Upper lobe of left lung (tissue), 6 donors: ENCODE measurements around the gene RPS6KL1. TPM values are rescaled to one million over a fixed set of nuclear protein-coding genes. Genes with fewer than 3 reads are reported as not detected.

Experiments
- ATAC-seq, 2 donors: fragments of 200-7000 bp; cut with Tn5 transposase; one replicate each; pipeline ENCODE4 v1.9.1; 2022; ENCODE audit warnings: mild to moderate bottlenecking in 2 of 2, moderate library complexity in 2 of 2; ENCODE audit not compliant: low FRiP score in 2 of 2
- DNase-seq, 2 donors: peaks; one replicate each; pipeline ENCODE4 v3.0.0-alpha.2; 2019 to 2020
- H3K27ac ChIP-seq, 4 donors: fragments of 200-600 bp; sonication (generic); one replicate each; pipeline ENCODE4 v1.5.1; 2016 to 2019
- H3K27me3 ChIP-seq, 4 donors: fragments of 200-600 bp; sonication (generic); one replicate each; pipeline ENCODE4 v1.5.1; 2017 to 2019
- H3K36me3 ChIP-seq, 4 donors: fragments of 200-600 bp; sonication (generic); one replicate each; pipeline ENCODE4 v1.5.1; 2016 to 2019
- H3K4me1 ChIP-seq, 4 donors: fragments of 200-600 bp; sonication (generic); one replicate each; pipeline ENCODE4 v1.5.1; 2018 to 2019
- H3K4me3 ChIP-seq, 4 donors: fragments of 200-600 bp; sonication (generic); one replicate each; pipeline ENCODE4 v1.5.1; 2017 to 2019; ENCODE audit warnings: mild to moderate bottlenecking in 2 of 4, moderate library complexity in 1 of 4
- H3K9me3 ChIP-seq, 4 donors: fragments of 200-600 bp; sonication (generic); one replicate each; pipeline ENCODE4 v1.5.1; 2018 to 2019
- EP300 ChIP-seq, 4 donors: sonication (generic); formaldehyde crosslinking; IDR thresholded peaks; one replicate each; pipeline ENCODE4 v1.5.1; 2017; ENCODE audit warnings: antibody characterized with exemption in 4 of 4, control low read depth in 2 of 4
- POLR2A ChIP-seq, 4 donors: fragments of 450-650 bp; IDR thresholded peaks; one replicate each; pipeline ENCODE4 v1.5.1; 2016 to 2017; ENCODE audit warnings: antibody characterized with exemption in 4 of 4, mild to moderate bottlenecking in 2 of 4
- POLR2AphosphoS5 ChIP-seq, 2 donors: sonication (generic); formaldehyde crosslinking; IDR thresholded peaks; one replicate each; pipeline ENCODE4 v1.5.1; 2017; ENCODE audit warnings: antibody characterized with exemption in 2 of 2
- WGBS, 2 donors: methylation state at CpG; one replicate each; pipeline ENCODE4 v1.1.5; 2017 to 2018; 5-methylcytosine and 5-hydroxymethylcytosine counted together
- total RNA-seq, 6 donors: library from RNA; depleted of rRNA in 4 of 6; stranded (reverse); fragments of >200 nt in 4 of 6; gene quantifications; one replicate each; pipeline versions ENCODE4 v1.1.0 to v1.2.1, GENCODE V29; 2016 to 2021
- TF ChIP-seq, protein P1 (sequence below), 6 experiments: fragments of 450-650 bp in 4 of 6; fragments of 200-600 bp in 2 of 6; sonication (generic) in 2 of 6; IDR thresholded peaks; one replicate each; pipeline ENCODE4 v1.5.1; 2016 to 2019; ENCODE audit warnings: antibody characterized with exemption in 6 of 6
- donor health status: DM: no; HTN: no; CAD: no; lungs with moderate emphysema.
- donor health status: DM: no; HTN: yes; CAD: no; lungs with severe emphysema.

The RPS6KL1 gene
- total RNA-seq, 6 donors from 2014 or later = 3.4 to 29.3 (median 7.3) TPM

DNA sequence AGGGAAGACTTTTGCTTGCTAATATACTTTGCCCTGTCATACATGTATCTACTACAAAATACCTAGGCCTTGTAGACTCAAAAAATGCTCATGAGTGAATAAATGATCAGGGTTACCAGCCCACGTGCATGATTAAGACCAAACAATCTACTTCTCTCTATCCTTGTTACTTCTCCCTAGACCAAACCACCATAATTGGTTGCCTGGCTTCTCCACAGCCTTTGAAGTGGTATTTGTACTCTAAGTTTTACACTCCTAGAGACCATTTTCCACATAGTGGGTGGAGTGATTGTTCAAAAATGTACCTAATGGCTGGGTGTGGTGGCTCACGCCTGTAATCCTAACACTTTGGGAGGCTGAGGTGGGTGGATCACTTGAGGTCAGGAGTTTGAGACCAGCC, 14.1 kb upstream of the RPS6KL1 start:
- Histone ChIP-seq H3K4me3 (no peak overlapping the region), H3K9me3 (no peaks in the 10 kb centered on the region), H3K27ac (no peak overlapping the region), H3K36me3 (no peaks in the 10 kb centered on the region), H3K27me3 (no peaks in the 10 kb centered on the region), H3K4me1 (peaks cover 29 to 60% (median 41%) of the 10 kb centered on the region in 4 donors)
- 66 to 68% methylated on average over 2 of the region's 2 CpGs for WGBS, 2 donors
- DNase-seq (no peak), ATAC-seq (no peak)
- TF ChIP-seq, protein P1, sequence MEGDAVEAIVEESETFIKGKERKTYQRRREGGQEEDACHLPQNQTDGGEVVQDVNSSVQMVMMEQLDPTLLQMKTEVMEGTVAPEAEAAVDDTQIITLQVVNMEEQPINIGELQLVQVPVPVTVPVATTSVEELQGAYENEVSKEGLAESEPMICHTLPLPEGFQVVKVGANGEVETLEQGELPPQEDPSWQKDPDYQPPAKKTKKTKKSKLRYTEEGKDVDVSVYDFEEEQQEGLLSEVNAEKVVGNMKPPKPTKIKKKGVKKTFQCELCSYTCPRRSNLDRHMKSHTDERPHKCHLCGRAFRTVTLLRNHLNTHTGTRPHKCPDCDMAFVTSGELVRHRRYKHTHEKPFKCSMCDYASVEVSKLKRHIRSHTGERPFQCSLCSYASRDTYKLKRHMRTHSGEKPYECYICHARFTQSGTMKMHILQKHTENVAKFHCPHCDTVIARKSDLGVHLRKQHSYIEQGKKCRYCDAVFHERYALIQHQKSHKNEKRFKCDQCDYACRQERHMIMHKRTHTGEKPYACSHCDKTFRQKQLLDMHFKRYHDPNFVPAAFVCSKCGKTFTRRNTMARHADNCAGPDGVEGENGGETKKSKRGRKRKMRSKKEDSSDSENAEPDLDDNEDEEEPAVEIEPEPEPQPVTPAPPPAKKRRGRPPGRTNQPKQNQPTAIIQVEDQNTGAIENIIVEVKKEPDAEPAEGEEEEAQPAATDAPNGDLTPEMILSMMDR (IDR thresholded peaks at IDR 0.05) = no peak
- no peak for TF ChIP-seq POLR2AphosphoS5 (IDR thresholded peaks at IDR 0.05)
- TF ChIP-seq EP300 (IDR thresholded peaks at IDR 0.05) = no peak
- TF ChIP-seq POLR2A (IDR thresholded peaks at IDR 0.05) = no peak

- WGBS, 2 donors = 84 to 93% methylated on average over 8 of the region's 8 CpGs
- DNase-seq = no peak
- no peaks in the 10 kb centered on the region for H3K36me3 ChIP-seq
- no peak overlapping the region for H3K27ac ChIP-seq
- TF ChIP-seq POLR2AphosphoS5 (IDR thresholded peaks at IDR 0.05) = no peak
- no peak overlapping the region for H3K4me3 ChIP-seq
- no peaks in the 10 kb centered on the region for H3K27me3 ChIP-seq
- no peaks in the 10 kb centered on the region for H3K9me3 ChIP-seq
- H3K4me1 ChIP-seq = peaks cover 25 to 56% (median 37%) of the 10 kb centered on the region in 4 donors
- no peak for ATAC-seq
These were observed 13.7 kb upstream of the RPS6KL1 start for GRCh38 chr14:74936731-74937130.

DNA sequence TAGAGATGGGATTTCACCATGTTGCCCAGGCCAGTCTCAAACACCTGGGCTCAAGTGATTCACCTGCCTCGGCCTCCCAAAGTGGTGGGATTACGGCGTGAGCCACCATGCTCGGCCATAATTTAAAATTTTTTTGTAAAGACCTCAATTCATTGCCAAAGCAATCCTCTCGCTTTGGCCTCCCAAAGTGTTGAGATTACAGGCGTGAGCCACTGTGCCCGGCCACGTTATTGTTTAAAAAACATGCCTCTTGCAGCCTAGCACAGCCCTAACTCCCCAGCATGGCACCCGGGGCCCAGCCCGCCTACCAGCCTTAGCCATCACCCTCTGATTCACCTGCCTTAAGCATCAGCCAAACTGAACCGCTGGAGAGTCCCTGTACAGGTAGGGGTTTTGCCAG, 13.1 kb upstream of the RPS6KL1 start:
- Histone ChIP-seq H3K9me3 (no peaks in the 10 kb centered on the region), H3K4me1 (peaks cover 19 to 50% (median 31%) of the 10 kb centered on the region in 4 donors), H3K27me3 (no peaks in the 10 kb centered on the region), H3K36me3 (no peaks in the 10 kb centered on the region), H3K27ac (no peak overlapping the region), H3K4me3 (no peak overlapping the region)
- no peak for TF ChIP-seq POLR2A (IDR thresholded peaks at IDR 0.05)
- TF ChIP-seq, protein P1 (IDR thresholded peaks at IDR 0.05) = no peak
- TF ChIP-seq EP300 (IDR thresholded peaks at IDR 0.05) = no peak
- no peak for TF ChIP-seq POLR2AphosphoS5 (IDR thresholded peaks at IDR 0.05)
- WGBS, 2 donors = 86 to 98% methylated on average over 11 of the region's 11 CpGs
- DNase-seq (no peak), ATAC-seq (no peak)

DNA sequence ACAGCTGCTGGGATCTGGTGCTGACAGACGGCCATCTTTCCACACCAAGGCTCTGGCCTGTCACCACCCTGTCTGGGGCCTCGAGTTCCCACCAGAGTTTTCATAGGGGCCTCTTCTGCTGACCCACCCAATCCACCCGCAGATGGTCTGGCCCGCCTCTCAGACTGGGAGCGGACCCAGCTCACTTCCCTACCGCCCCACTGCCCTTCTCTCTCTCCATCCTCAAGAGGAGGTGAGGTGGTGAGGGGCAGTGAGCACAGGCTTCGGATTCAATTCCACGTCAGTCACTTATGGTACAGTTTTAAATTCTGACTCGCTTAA, 12.3 kb upstream of the RPS6KL1 start:
- H3K4me1 ChIP-seq = peaks cover 11 to 42% (median 23%) of the 10 kb centered on the region in 4 donors
- ATAC-seq (no peak), DNase-seq (no peak)
- H3K27ac ChIP-seq = peak overlapping the region; percentile 5 to 61 (median 35)
- no peak overlapping the region for H3K4me3 ChIP-seq
- H3K36me3 ChIP-seq = no peaks in the 10 kb centered on the region
- TF ChIP-seq POLR2A (IDR thresholded peaks at IDR 0.05) (no peak), POLR2AphosphoS5 (IDR thresholded peaks at IDR 0.05) (no peak), EP300 (IDR thresholded peaks at IDR 0.05) (no peak)
- TF ChIP-seq, protein P1 (IDR thresholded peaks at IDR 0.05) = no peak
- H3K9me3 ChIP-seq = no peaks in the 10 kb centered on the region
- no peaks in the 10 kb centered on the region for H3K27me3 ChIP-seq
- WGBS, 2 donors = 66 to 74% methylated on average over 9 of the region's 9 CpGs

DNA sequence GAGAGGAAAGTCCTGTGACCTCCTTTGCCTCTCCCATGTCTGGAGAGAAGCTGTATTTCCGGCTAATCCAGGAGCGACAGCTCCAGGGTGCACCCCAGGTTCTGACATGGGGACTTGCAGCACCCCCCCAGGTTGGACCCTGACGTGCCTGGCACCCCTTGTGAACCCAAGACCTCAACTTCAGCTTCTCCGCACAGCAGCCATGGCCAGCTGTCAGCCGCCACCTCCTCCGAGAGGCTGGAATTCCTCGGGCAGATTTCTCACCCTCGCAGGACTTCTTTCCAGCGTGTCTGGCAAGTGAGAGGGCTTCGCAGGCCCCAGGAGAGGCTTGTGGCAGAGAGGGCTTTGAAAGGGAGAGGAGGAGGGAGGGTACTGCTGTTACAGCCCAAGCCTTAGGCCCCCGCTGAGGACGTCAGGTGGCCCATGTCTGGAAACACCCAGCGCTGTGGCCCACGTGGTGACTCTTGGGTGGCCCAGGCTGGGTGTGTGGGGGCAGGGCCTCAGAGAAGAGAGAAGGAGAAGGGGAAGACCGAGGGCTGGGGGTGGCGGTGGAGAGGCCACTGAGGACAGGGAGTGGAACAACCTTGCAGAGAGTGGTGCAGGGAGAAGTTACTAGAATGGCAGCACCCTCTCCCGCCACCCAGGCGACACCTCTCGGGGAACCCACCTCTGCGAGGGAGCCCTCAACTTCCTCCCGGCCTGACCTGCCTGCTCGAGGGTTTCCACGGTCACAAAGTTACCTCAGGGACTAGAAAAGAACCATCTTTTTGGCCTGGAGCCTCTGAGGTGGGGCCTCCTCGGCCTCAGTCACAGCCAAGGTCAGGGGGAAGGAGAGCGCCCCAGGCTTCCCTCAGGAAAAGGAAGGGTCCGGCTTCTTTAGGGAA, 11.7 kb upstream of the RPS6KL1 start:
- no peak overlapping the region for H3K4me3 ChIP-seq
- no peaks in the 10 kb centered on the region for H3K27me3 ChIP-seq
- H3K9me3 ChIP-seq = no peaks in the 10 kb centered on the region
- ATAC-seq = peak; percentile 9 to 75
- DNase-seq = peak; percentile 49 to 79
- TF ChIP-seq, protein P1 (IDR thresholded peaks at IDR 0.05) = no peak
- peak; percentile 67 to 79 for TF ChIP-seq POLR2AphosphoS5 (IDR thresholded peaks at IDR 0.05)
- TF ChIP-seq POLR2A (IDR thresholded peaks at IDR 0.05) = no peak
- TF ChIP-seq EP300 (IDR thresholded peaks at IDR 0.05) = peak in 1 of 4 donors; percentile 34
- 45 to 60% methylated on average over 17 to 26 of the region's 26 CpGs for WGBS, 2 donors
- no peaks in the 10 kb centered on the region for H3K36me3 ChIP-seq
- H3K27ac ChIP-seq = peak overlapping the region; percentile 5 to 61 (median 35)
- H3K4me1 ChIP-seq = peaks cover 7 to 36% (median 17%) of the 10 kb centered on the region in 4 donors
